Thyroid gland (tissue), 4 donors: ENCODE results near the gene WIPF1. TPM values are rescaled to one million over a fixed set of nuclear protein-coding genes. Genes with fewer than 3 reads are reported as not detected.
A peak's percentile ranks its signal among the peaks of the same experiment; 100 is the strongest.

ENCODE experiments used
- DNase-seq, 2 donors: peaks; one replicate each; pipeline ENCODE4 v3.0.0-alpha.2; 2019
- H3K27ac ChIP-seq, 3 donors: fragments of 200-600 bp; sonication (generic); 1 replicate in 2 of 3; 2 replicates in 1 of 3; pipeline ENCODE4 v1.5.1; 2016 to 2019; ENCODE audit warnings: mild to moderate bottlenecking in 1 of 3, moderate library complexity in 1 of 3
- H3K27me3 ChIP-seq: fragments of 200-600 bp; sonication (generic); one replicate; pipeline ENCODE4 v1.5.1; 2019
- H3K36me3 ChIP-seq, 2 donors: fragments of 200-600 bp; sonication (generic); one replicate each; pipeline ENCODE4 v1.5.1; 2016 to 2019
- H3K4me1 ChIP-seq, 2 donors: fragments of 200-600 bp; sonication (generic); one replicate each; pipeline ENCODE4 v1.5.1; 2017 to 2019
- H3K4me3 ChIP-seq, 3 donors: fragments of 200-600 bp; sonication (generic); replicated peaks in 1 of 3; 1 replicate in 2 of 3; 2 replicates in 1 of 3; pipeline ENCODE4 v1.5.1; 2016; ENCODE audit warnings: mild to moderate bottlenecking in 1 of 3
- H3K9me3 ChIP-seq: fragments of 200-600 bp; sonication (generic); one replicate; pipeline ENCODE4 v1.5.1; 2017
- POLR2A ChIP-seq, 2 donors: fragments of 450-650 bp; IDR thresholded peaks; one replicate each; pipeline ENCODE4 v1.6.1; 2017; ENCODE audit warnings: antibody characterized with exemption in 2 of 2, mild to moderate bottlenecking in 2 of 2, moderate library complexity in 1 of 2
- WGBS, 2 donors: methylation state at CpG; one replicate each; pipeline ENCODE4 v1.1.5; 2017; 5-methylcytosine and 5-hydroxymethylcytosine counted together
- intact Hi-C: fragments of 100-400 bp; cut with DNase I; formaldehyde crosslinking; loops from one replicate; pipeline ENCODE4 v1.15.1; 2023
- total RNA-seq, 4 donors: library from RNA; depleted of rRNA; stranded (reverse); fragments of >200 nt; gene quantifications; one replicate each; pipeline ENCODE4 v1.2.3, GENCODE V29; 2016
- TF ChIP-seq, protein P1 (sequence below), 6 experiments: fragments of 200-600 bp in 3 of 6; fragments of 450-650 bp in 3 of 6; sonication (generic) in 3 of 6; IDR thresholded peaks; one replicate each; pipeline ENCODE4 v1.5.1; 2016 to 2019; ENCODE audit warnings: antibody characterized with exemption in 6 of 6, mild to moderate bottlenecking in 2 of 6, inconsistent platforms in 1 of 6, moderate library complexity in 1 of 6

Gene WIPF1
- total RNA-seq, 4 donors from 2014 or later = 15.2 to 32.7 (median 21.3) TPM

DNA sequence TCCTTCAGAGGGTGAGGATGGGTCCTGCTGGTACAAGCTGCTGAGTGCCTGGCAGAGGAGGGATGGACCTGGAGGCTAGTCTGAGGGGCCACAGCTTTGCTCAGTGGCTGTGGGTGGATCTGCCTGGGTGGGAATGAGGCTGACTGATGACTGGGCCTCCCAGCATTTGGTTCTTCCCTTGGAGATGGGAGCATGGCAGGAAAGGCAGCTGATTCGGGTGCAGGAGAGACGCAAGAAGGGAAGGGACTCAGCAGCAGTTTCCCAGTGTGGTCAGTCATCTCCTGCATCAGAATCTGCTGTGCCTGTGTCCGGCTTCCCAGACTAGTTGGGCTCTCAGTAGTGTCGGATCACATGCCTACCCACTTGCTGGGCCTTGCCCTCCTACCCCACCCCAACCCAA, 7.3 kb downstream of the WIPF1 start:
- H3K27ac ChIP-seq = no peak overlapping the region
- 75% methylated on average over 4 of the region's 4 CpGs for WGBS, 2 donors

DNA sequence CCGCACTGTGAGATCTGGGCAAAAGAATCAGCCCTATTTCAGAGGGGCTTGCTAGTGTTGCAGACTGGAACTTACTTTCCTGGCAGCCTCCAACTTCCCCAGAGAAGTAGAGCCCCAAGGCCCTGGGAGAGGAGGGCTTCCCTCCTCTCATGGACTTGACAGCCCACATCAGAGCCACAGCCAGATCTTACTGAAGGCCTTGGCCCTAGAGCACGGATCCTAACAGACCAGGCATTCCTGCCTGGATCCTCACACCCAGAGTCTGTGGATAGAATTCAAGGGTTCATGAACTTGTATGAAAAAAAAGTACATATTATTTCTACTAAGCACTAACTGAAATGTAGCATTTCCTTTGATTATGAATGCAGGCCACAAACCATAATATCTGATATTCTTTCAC, 8.3 kb downstream of the WIPF1 start:
- WGBS, 2 donors = 71 to 74% methylated on average over 2 of the region's 2 CpGs
- H3K4me1 ChIP-seq = peaks cover 14 to 53% of the 10 kb centered on the region in 2 donors

More for the DNA sequence above, 7.3 kb downstream of the WIPF1 start:
- Histone ChIP-seq H3K4me3 (no peak overlapping the region), H3K36me3 (no peaks in the 10 kb centered on the region), H3K27me3 (no peaks in the 10 kb centered on the region), H3K4me1 (peaks cover 14 to 47% of the 10 kb centered on the region in 2 donors), H3K9me3 (no peaks in the 10 kb centered on the region)
- no peak for DNase-seq
- intact Hi-C loops = no loop called here
- TF ChIP-seq POLR2A (IDR thresholded peaks at IDR 0.05) = no peak
- TF ChIP-seq, protein P1, sequence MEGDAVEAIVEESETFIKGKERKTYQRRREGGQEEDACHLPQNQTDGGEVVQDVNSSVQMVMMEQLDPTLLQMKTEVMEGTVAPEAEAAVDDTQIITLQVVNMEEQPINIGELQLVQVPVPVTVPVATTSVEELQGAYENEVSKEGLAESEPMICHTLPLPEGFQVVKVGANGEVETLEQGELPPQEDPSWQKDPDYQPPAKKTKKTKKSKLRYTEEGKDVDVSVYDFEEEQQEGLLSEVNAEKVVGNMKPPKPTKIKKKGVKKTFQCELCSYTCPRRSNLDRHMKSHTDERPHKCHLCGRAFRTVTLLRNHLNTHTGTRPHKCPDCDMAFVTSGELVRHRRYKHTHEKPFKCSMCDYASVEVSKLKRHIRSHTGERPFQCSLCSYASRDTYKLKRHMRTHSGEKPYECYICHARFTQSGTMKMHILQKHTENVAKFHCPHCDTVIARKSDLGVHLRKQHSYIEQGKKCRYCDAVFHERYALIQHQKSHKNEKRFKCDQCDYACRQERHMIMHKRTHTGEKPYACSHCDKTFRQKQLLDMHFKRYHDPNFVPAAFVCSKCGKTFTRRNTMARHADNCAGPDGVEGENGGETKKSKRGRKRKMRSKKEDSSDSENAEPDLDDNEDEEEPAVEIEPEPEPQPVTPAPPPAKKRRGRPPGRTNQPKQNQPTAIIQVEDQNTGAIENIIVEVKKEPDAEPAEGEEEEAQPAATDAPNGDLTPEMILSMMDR (IDR thresholded peaks at IDR 0.05) = no peak

DNA sequence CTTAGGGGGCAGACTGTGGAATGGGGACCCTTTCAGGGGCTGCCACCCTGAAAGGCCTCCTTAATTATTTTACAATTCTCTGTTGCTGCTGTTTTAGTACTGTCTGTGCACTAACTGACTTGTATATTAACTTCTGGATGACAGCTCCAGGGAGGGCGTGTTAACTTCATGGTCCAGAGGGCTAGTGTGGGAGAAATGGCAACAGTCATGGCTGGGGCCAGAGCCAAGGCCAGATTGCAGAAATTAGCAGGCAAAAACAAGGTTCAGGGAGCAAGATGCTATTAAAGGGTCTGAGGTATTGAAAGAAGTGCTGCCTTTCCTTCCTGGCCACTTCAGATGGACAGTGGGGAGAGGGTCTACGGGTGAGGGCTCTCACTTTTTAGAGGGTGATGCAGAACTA, 9.1 kb downstream of the WIPF1 start:
- H3K27ac ChIP-seq = no peak overlapping the region
- peaks cover 14 to 53% of the 10 kb centered on the region in 2 donors for H3K4me1 ChIP-seq
- H3K27me3 ChIP-seq = no peaks in the 10 kb centered on the region
- no peak overlapping the region for H3K4me3 ChIP-seq
- intact Hi-C loops = no loop called here
- WGBS, 2 donors = 40 to 59% methylated on average over 2 of the region's 2 CpGs
- no peaks in the 10 kb centered on the region for H3K9me3 ChIP-seq
- H3K36me3 ChIP-seq = no peaks in the 10 kb centered on the region
- TF ChIP-seq, protein P1 (IDR thresholded peaks at IDR 0.05) = no peak
- TF ChIP-seq POLR2A (IDR thresholded peaks at IDR 0.05) = no peak
- DNase-seq = no peak

More for the DNA sequence above, 8.3 kb downstream of the WIPF1 start:
- Histone ChIP-seq H3K9me3 (no peaks in the 10 kb centered on the region), H3K4me3 (no peak overlapping the region), H3K27ac (peak overlapping the region in 1 of 3 donors; percentile 35), H3K36me3 (no peaks in the 10 kb centered on the region), H3K27me3 (no peaks in the 10 kb centered on the region)
- no peak for DNase-seq
- TF ChIP-seq POLR2A (IDR thresholded peaks at IDR 0.05) = no peak
- TF ChIP-seq, protein P1 (IDR thresholded peaks at IDR 0.05) = no peak
- intact Hi-C loops = no loop called here

DNA sequence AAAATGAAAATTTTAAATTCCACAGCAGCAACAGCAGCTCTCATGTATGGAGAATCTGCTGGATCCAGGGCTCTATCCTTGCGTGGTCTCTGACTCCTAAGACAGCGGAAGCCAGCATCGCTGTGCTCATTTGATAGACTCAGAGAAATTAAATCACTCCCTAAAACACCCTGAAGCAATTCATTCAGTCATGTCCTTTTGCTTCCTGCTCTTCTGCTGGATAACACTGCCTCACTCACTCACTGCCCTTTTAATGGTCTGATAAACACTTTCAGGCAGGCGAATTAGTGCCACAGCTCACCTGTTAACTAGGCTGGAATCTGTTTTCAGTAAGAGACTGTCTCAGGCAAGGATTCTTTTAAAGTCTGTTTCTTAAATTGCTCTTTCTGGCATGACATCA, 10.0 kb downstream of the WIPF1 start:
- no peak overlapping the region for H3K4me3 ChIP-seq
- no peaks in the 10 kb centered on the region for H3K27me3 ChIP-seq
- no peak for DNase-seq
- H3K36me3 ChIP-seq = no peaks in the 10 kb centered on the region
- no peak overlapping the region for H3K27ac ChIP-seq
- peaks cover 14 to 53% of the 10 kb centered on the region in 2 donors for H3K4me1 ChIP-seq
- WGBS, 2 donors = 78 to 87% methylated on average over 4 of the region's 4 CpGs
- H3K9me3 ChIP-seq = no peaks in the 10 kb centered on the region
- TF ChIP-seq, protein P1 (IDR thresholded peaks at IDR 0.05) = no peak
- intact Hi-C loops = no loop called here

DNA sequence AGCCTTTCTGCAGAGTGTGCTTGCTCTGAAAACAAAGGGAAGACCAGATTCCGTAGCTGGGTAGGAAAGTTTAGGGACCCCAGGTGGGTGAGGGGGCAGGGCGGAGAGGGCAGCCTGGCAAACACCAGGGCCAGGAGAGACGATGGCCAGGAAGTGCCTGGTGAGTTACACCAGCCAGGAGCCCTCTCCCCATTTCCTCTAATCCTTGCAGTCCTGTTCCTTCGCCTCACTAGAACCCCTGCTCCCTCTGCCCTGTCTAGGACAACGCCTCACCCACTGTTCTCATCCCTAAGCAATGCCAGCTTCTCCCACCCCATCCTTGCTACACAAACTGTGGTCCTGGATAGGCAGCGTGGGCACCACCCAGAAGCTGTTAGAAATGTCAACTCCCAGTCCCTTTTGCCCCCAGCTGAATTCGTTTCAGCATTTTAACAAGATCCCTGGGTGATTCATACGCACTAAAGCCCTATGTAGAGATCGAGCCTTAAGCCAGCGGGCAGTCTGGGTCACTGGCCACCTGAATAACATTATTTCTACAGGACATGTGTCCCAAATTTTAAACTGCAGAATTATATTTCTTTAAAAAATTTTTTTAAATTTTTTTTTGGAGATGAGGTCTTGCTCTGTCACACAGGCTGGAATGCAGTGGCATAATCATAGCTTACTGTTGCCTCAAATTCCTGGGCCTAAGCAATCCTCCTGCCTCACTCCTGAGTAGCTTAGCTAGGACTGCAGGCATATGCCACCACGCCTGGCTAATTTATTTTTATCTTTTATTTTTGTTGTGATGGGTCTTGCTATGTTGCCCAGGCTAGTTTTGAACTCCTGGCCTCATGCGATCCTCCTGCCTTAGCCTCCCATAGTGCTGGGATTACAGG, 10.9 kb downstream of the WIPF1 start:
- Histone ChIP-seq H3K4me1 (peaks cover 14 to 53% of the 10 kb centered on the region in 2 donors), H3K4me3 (no peak overlapping the region), H3K27me3 (no peaks in the 10 kb centered on the region), H3K9me3 (no peaks in the 10 kb centered on the region), H3K36me3 (no peaks in the 10 kb centered on the region), H3K27ac (no peak overlapping the region)
- DNase-seq = no peak
- intact Hi-C loops = no loop called here
- TF ChIP-seq, protein P1 (IDR thresholded peaks at IDR 0.05) = no peak
- no peak for TF ChIP-seq POLR2A (IDR thresholded peaks at IDR 0.05)
- WGBS, 2 donors = 89 to 93% methylated on average over 12 of the region's 12 CpGs
